Bronchial epithelial cell (primary cell): Measurements from ENCODE around the gene NHERF2. TPM values are rescaled to one million over a fixed set of nuclear protein-coding genes. Genes with fewer than 3 reads are reported as not detected.
"Not testable (repeated sequence)": the region's sequence is repeated elsewhere in the genome, so short reads cannot be mapped to it uniquely, and the experiment has no call there.

Experiments used
- DNase-seq: peaks from one replicate; pipeline ENCODE4 v3.0.0-alpha.2; 2010; ENCODE audit warnings: low read depth
- FAIRE-seq: peaks from 2 replicates; lab custom pipeline; 2011; peaks lifted over from hg19 to GRCh38; lab: Jason Lieb, UNC
- H3K27me3 ChIP-seq: 2 replicates; pipeline ENCODE4 v1.5.1; 2011; ENCODE audit warnings: low read length; ENCODE audit not compliant: control insufficient read depth, insufficient read depth
- H3K36me3 ChIP-seq: 2 replicates; pipeline ENCODE4 v1.5.1; 2011; ENCODE audit warnings: low read length; ENCODE audit not compliant: control insufficient read depth, insufficient read depth
- H3K4me3 ChIP-seq: 2 replicates; pipeline ENCODE4 v1.5.1; 2011; ENCODE audit warnings: mild to moderate bottlenecking, low read depth, low read length, control low read depth
- total RNA-seq: library from RNA; depleted of rRNA; stranded (reverse); fragments of >200 nt; gene quantifications from 2 replicates; pipeline ENCODE4 v1.2.1, GENCODE V29; 2014
- TF ChIP-seq, protein P1 (sequence below): IDR thresholded peaks from 2 replicates; pipeline ENCODE4 v1.5.1; 2011; ENCODE audit warnings: mild to moderate bottlenecking, moderate library complexity, low read length, control low read depth, inconsistent platforms; ENCODE audit not compliant: insufficient read depth, severe bottlenecking

The NHERF2 gene
- total RNA-seq, 1 donor from 2014 or later, result 15.8 TPM

DNA sequence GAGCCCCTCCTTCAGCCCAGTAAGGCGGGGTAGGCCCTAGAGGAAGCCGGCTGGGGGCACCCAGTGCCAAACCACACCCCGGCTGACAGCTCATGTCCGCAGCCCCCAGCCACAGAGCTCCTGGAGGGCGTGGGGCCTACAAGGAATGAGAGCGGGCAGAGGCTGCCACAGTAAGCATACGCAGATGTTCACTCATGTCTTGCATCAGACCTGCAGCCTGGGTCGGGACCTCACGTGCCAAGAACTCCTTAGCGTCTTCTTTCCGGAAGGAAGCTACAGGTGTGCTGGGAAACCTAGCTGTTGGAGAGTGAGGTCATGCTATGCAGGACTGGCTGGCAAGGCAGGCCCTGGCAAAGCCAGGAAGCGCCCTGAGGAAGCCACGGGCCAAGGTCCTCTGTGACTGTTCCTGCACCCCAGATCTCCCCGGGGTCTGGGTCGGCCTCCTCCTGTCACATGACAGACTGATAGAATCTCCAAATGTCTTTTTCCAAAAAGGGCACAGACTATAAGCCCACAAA, 18.6 kb upstream of the NHERF2 start:
- Histone ChIP-seq H3K36me3 (peaks cover 29% of the 10 kb centered on the region), H3K4me3 (peak overlapping the region; percentile 59), H3K27me3 (no peaks in the 10 kb centered on the region)
- FAIRE-seq (peak; percentile 87), DNase-seq (peak; percentile 86)
- TF ChIP-seq, protein P1, sequence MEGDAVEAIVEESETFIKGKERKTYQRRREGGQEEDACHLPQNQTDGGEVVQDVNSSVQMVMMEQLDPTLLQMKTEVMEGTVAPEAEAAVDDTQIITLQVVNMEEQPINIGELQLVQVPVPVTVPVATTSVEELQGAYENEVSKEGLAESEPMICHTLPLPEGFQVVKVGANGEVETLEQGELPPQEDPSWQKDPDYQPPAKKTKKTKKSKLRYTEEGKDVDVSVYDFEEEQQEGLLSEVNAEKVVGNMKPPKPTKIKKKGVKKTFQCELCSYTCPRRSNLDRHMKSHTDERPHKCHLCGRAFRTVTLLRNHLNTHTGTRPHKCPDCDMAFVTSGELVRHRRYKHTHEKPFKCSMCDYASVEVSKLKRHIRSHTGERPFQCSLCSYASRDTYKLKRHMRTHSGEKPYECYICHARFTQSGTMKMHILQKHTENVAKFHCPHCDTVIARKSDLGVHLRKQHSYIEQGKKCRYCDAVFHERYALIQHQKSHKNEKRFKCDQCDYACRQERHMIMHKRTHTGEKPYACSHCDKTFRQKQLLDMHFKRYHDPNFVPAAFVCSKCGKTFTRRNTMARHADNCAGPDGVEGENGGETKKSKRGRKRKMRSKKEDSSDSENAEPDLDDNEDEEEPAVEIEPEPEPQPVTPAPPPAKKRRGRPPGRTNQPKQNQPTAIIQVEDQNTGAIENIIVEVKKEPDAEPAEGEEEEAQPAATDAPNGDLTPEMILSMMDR, result no peak

DNA sequence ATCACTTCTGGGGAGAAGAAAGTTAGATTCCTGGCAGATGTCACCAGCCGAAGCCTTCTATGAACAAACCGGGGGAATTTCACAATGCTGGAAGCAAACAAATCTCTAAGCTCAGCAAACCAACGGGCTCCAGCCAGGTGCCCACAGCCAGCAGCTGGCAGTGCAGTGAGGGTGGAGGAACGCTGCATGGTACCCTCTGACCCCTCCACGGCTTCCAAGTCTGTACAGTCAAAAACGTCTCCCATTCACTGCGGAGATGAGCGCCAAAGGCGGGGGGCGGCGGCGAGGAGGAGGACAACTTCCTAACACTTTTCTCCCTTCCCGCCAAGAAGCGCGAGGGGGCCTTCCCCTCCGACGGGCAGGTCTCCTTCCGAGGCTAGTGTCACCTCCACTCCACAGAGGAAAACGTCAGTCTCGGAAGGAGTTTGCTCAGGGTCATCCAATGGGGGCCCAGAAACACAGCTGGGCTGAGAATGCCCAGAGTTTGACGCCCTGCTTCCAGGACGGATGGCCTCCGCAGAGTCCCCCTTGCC, 18.0 kb upstream of the NHERF2 start:
- no peak for DNase-seq
- TF ChIP-seq, protein P1, result no peak
- H3K27me3 ChIP-seq, result no peaks in the 10 kb centered on the region
- peak overlapping the region; percentile 59 for H3K4me3 ChIP-seq
- H3K36me3 ChIP-seq, result peaks cover 23% of the 10 kb centered on the region
- no peak for FAIRE-seq

DNA sequence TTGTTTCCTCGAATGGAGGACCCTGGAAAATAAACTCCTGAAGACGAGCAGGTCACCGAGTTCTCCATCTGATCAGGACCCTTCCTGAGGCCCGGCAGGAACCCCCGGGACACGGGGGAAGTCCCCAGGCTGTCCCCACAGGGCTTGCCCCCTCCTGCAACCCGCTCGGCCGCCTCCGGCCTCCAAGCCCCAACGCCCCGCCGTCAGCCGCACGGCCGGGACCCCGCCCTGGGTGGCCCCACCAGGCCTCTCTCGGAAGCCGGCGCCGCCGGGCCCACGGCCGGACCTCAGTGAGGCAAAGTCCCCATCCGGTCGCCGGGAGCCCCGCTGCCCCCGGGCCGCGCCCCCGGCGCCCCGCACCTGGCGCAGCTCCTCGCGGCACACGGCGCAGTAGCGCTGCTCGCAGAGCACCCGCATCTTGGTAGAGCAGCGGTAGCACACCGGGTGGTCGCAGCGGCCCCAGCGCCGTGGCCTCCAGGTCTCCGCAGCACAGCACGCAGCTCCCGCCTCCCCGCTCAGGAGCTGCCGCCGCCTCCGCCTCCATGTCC, 17.5 kb upstream of the NHERF2 start:
- no peaks in the 10 kb centered on the region for H3K27me3 ChIP-seq
- TF ChIP-seq, protein P1, result no peak
- H3K4me3 ChIP-seq, result peak overlapping the region; percentile 59
- peaks cover 22% of the 10 kb centered on the region for H3K36me3 ChIP-seq
- no peak for FAIRE-seq
- no peak for DNase-seq

DNA sequence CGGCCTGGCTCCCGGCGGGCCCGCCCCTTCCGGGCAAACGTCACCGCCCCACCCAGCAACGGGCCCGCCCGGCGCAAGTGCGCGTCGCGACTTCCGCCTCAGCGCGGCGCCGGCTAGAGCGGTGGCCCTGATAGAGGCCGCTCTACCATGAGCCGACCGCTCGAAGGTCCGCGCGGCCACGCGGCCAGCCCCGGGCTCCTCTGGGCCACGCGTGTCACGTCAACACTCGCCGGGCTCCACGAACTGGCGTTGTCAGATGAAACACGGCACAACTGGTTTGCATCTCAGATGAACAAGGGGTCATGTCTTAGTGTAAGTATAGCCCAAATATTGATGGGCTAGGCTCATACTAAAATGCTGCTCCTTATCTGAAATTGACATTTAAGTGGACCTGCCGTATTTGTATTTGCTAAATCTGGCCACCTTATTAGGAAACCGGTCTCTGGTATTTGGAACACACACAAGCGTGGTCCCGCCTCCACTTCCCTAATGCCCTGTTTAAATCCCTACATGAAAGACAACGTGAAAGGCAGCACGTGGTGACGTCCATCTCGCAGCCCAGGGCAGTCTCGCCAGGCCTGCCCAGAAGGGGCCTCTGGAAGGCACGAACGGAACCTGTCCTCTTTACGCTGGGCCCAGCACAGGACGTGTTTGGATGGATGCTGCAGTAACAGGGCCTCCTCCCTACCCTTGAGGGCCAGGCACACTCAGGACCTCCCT, 16.8 kb upstream of the NHERF2 start, which contains the start of gene ZNF598:
TSS of gene ZNF598 (minus strand) at position 31 of the 720 bp plus-strand sequence.
- Histone ChIP-seq H3K4me3 (peak within 1 kb of the TSS; percentile 59), H3K36me3 (peaks cover 17% of the 10 kb centered on the region), H3K27me3 (no peaks in the 10 kb centered on the region)
- TF ChIP-seq, protein P1, result peak; percentile 9
- DNase-seq (peak; percentile 52), FAIRE-seq (no peak)

DNA sequence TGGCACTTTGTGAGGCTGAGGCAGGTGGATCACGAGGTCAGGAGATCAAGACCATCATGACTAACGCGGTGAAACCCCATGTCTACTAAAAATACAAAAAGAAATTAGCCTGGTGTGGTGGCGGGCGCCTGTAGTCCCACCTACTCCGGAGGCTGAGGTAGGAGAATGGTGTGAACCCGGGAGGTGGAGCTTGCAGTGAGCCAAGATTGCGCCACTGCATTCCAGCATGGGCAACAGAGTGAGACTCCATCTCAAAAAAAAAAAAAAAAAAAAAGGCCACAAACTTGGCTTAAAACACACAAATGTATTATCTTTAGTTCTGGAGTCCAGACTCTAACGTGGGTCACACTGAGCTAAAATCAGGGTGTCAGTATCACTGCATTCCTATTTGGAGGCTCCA, 15.0 kb upstream of the NHERF2 start:
- DNase-seq, H3K27me3 ChIP-seq, FAIRE-seq, H3K4me3 ChIP-seq, H3K36me3 ChIP-seq: not testable (repeated sequence)

DNA sequence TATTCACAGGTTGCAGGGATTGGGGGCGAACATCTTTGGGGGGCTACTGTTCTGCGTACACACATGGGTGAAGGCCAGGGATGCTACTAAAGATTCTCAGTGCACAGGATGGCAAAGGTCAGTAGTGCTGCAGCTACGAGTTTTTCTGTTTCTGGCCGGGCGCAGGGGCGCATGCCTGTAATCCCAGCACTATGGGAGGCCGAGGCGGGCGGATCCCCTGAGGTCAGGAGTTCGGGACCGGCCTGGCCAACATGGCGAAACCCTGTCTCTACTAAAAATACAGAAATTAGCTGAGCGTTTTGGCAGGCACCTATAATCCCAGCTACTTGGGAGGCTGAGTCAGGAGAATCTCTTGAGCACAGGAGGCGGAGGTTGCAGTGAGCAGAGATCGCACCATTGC, 13.2 kb upstream of the NHERF2 start:
- Histone ChIP-seq H3K36me3 (no peaks in the 10 kb centered on the region), H3K4me3 (no peak overlapping the region), H3K27me3 (no peaks in the 10 kb centered on the region)
- DNase-seq (no peak), FAIRE-seq (no peak)
- TF ChIP-seq, protein P1, result no peak
